ENCODE data around the gene RAB17.

GRCh38 chr2:237563816-237564215 is 26.7 kb downstream of the RAB17 start:
- TF ChIP-seq, protein P1, sequence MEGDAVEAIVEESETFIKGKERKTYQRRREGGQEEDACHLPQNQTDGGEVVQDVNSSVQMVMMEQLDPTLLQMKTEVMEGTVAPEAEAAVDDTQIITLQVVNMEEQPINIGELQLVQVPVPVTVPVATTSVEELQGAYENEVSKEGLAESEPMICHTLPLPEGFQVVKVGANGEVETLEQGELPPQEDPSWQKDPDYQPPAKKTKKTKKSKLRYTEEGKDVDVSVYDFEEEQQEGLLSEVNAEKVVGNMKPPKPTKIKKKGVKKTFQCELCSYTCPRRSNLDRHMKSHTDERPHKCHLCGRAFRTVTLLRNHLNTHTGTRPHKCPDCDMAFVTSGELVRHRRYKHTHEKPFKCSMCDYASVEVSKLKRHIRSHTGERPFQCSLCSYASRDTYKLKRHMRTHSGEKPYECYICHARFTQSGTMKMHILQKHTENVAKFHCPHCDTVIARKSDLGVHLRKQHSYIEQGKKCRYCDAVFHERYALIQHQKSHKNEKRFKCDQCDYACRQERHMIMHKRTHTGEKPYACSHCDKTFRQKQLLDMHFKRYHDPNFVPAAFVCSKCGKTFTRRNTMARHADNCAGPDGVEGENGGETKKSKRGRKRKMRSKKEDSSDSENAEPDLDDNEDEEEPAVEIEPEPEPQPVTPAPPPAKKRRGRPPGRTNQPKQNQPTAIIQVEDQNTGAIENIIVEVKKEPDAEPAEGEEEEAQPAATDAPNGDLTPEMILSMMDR (IDR thresholded peaks at IDR 0.05) = no peak
- TF ChIP-seq POLR2A (IDR thresholded peaks at IDR 0.05) = no peak

Data from uterus (tissue), 2 donors.